HFF-Myc (cell line): ENCODE data around the gene ANKRD13D.
A peak's percentile ranks its signal among the peaks of the same experiment; 100 is the strongest.

ENCODE experiments used
- DNase-seq: peaks from one replicate; pipeline ENCODE4 v3.0.0-alpha.2; 2011; ENCODE audit warnings: low read depth; ENCODE audit errors: extremely low read depth
- H3K4me3 ChIP-seq: replicated peaks from 2 replicates; pipeline ENCODE4 v1.5.1; 2011; ENCODE audit warnings: low read depth, mild to moderate bottlenecking, control low read depth, low read length
- TF ChIP-seq, protein P1 (sequence below): IDR thresholded peaks from 2 replicates; pipeline ENCODE4 v1.5.1; 2012; ENCODE audit warnings: mild to moderate bottlenecking, low read depth, low read length, control low read depth; ENCODE audit errors: missing control alignments

The ANKRD13D gene

DNA sequence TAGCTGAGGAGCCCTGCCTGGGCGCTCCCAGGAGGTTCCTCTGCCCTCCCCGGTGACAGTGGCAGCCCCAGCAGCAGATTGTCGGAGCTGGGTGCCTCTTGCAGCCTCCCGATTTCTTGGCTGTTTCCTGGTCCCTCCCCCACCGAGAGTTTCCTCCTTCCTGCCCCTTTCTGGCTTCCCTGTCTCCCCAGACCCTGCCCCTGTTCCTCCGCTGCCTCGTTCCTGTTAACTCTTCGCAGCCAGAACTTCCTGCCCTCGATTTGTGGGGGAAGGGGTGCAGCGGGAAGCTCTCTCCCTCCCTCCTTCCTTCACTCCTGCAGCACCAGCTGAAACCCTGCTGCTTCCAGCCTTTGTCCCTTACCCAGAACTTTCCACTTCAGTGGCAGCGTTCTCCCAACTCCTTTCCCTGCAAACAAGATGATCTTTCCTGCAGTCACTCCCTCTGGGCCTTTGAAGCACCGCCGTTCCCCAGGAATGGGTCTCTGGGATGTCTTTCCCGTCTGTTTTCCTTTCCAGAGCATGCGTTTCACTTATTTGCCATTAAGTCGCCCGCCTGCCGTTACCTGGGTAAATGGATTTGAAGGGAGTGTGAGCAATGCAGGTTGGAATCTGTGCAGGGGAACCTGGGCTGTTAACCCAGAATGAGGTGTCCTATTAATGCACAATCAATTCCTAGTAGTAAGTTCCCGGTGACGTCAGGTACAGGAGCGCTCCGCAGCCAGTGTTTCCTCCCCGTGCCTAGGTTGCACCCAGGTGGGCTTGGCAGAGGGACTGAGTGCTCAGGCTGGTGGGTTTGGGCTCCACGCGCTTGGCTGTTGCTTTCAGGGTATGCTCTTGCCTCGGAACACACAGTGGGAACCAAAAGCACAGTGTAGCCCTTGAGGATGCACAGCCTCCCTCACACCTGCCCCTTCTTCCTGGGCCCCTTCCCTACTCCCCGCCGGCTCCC is 18.6 kb upstream of the ANKRD13D start:
- TF ChIP-seq, protein P1, sequence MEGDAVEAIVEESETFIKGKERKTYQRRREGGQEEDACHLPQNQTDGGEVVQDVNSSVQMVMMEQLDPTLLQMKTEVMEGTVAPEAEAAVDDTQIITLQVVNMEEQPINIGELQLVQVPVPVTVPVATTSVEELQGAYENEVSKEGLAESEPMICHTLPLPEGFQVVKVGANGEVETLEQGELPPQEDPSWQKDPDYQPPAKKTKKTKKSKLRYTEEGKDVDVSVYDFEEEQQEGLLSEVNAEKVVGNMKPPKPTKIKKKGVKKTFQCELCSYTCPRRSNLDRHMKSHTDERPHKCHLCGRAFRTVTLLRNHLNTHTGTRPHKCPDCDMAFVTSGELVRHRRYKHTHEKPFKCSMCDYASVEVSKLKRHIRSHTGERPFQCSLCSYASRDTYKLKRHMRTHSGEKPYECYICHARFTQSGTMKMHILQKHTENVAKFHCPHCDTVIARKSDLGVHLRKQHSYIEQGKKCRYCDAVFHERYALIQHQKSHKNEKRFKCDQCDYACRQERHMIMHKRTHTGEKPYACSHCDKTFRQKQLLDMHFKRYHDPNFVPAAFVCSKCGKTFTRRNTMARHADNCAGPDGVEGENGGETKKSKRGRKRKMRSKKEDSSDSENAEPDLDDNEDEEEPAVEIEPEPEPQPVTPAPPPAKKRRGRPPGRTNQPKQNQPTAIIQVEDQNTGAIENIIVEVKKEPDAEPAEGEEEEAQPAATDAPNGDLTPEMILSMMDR, result no peak
- peak overlapping the region; percentile 8; the same call in 1 of the 2 replicates for H3K4me3 ChIP-seq
- DNase-seq, result no peak

- H3K4me3 ChIP-seq, result no peak overlapping the region
- TF ChIP-seq, protein P1, result no peak
- no peak for DNase-seq
These were observed 17.9 kb upstream of the ANKRD13D start for GRCh38 chr11:67271205-67271540.

DNA sequence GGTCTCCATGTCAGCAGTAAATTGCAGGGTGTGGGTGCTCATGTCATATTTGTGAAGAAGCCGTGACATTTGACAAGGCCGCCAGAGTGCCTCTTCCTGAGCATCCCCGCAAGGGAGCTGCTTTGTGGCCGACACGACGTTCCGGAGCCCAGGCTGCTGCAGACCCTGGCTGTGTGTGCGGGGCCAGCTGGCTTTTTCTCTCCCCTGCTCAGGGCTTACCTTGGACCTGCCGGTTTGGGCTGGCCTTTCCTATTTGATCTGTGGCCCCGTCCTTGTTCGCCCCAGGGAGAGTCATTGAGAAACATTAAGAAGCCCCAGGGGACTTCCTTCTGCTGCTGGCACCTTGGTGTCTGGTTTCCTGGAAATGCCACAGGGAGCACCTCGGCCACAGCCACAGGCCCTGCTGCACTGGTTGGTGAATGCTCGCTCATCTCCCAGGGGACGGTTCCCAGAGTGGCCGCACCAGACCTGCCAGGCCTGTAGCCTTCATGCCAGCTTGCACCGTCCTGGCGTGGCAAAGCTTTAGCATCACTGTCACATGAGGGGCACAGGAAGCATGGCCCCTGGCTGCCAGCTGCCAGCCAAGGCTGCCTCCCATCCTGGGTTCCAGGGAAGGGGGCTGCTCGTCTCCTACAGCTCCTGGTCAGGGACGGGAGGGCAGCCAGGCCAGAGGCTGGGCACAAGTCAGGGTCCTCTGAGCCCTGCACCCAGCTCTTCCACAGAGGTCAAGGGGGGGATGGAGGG is 17.4 kb upstream of the ANKRD13D start:
- TF ChIP-seq, protein P1, result no peak

DNA sequence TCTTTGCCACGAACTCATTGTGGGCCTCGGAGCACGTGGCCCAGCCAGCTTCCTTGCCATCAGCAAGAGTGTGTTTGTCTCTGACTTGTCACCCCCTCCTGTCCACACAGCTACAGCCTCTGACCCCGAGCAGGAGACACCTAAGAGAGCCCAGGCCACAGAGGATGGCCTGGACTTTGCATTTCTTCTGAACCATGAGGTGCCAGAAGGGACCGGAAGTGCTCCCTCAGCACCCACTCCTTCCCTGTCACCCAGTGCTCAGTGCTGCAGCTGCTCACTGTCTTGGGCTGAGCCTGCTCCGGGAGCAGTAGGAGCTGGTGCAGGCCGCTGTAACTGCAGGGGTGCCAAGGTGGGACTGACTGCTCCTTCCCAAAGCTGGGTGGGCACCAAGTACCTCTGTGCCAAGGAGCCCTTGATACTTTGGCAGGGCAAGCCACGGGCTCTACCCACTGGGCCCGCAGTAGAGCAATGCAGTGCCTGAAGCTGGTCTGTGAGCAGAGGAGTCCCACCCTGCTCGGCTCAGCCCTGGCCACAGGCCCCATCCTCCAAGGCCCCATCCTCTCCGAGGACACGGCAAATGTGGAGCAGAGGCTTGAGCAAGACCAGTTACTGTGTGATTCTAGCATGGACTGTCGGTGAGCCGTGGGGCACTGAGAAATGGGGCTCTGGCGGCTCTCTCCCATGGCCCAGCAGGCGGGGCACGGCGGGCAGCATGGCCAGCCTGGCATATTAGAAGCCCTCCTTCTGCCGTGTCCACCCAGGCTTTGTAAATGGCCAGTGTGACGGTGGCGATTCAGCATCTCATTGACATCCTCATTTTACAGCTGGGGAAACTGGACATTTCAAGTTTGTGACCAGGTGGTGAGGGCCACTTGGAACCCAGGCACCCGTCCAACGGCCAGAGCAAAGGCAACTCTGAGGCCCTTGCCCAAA is 16.5 kb upstream of the ANKRD13D start:
- TF ChIP-seq, protein P1, result no peak
- no peak for DNase-seq
- H3K4me3 ChIP-seq, result no peak overlapping the region

More for the DNA sequence above, 17.4 kb upstream of the ANKRD13D start:
- DNase-seq, result no peak
- H3K4me3 ChIP-seq, result no peak overlapping the region

GRCh38 chr11:67273260-67273990 is 15.7 kb upstream of the ANKRD13D start:
- no peak overlapping the region for H3K4me3 ChIP-seq
- no peak for DNase-seq
- TF ChIP-seq, protein P1, result no peak
